ENCODE results near the gene MAPRE2.

DNA sequence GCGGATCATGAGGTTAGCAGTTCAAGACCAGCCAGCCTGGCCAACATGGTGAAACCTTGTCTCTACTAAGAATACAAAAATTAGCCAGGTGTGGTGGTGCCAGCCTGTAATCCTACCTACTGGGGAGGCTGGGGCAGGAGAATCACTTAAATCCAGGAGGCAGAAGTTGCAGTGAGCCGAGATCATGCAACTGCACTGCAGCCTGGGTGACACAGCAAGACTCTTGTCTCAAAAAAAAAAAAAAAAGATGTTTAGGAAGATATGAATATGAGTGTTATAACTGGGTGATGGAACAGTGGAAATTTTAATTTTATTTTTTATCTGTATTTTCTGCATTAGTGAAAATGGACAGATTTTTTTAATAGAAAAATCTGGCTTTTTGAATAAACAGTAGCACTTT, 14.5 kb downstream of the MAPRE2 start:
- TF ChIP-seq CTCF (IDR thresholded peaks at IDR 0.05) (no peak), ZFX (IDR thresholded peaks at IDR 0.05; ENCODE audit: borderline replicate concordance) (no peak)
